Vagina (tissue), 2 donors: ENCODE data around the gene PLEKHG3.

ENCODE experiments used
- CTCF ChIP-seq, 3 experiments: fragments of 450-650 bp in 2 of 3; fragments of 200-600 bp in 1 of 3; sonication (generic) in 1 of 3; IDR thresholded peaks; one replicate each; pipeline ENCODE4 v1.5.1; 2017 to 2019; ENCODE audit warnings: antibody characterized with exemption in 3 of 3, mild to moderate bottlenecking in 2 of 3, moderate library complexity in 2 of 3
- POLR2A ChIP-seq, 2 donors: fragments of 450-650 bp; IDR thresholded peaks; one replicate each; pipeline ENCODE4 v1.6.1; 2017; ENCODE audit warnings: antibody characterized with exemption in 2 of 2, mild to moderate bottlenecking in 2 of 2, moderate library complexity in 2 of 2
- POLR2AphosphoS5 ChIP-seq, 2 donors: sonication (generic); formaldehyde crosslinking; IDR thresholded peaks; one replicate each; pipeline ENCODE4 v1.9.0; 2017; ENCODE audit warnings: antibody characterized with exemption in 2 of 2, mild to moderate bottlenecking in 2 of 2, low read depth in 1 of 2; ENCODE audit not compliant: insufficient read depth in 1 of 2

- TF ChIP-seq CTCF (IDR thresholded peaks at IDR 0.05) (no peak), POLR2AphosphoS5 (IDR thresholded peaks at IDR 0.05; ENCODE audit: insufficient read depth in 1 of 2, low read depth in 1 of 2) (no peak), POLR2A (IDR thresholded peaks at IDR 0.05) (no peak)
Observed at GRCh38 chr14:64715628-64716412, 11.6 kb downstream of the PLEKHG3 start.
